ENCODE results near the gene RPS6KC1. TPM values are rescaled to one million over a fixed set of nuclear protein-coding genes. Genes with fewer than 3 reads are reported as not detected.

The RPS6KC1 gene
- total and polyA plus RNA-seq, 2 donors (not counting 1 experiment from before 2014, with no cell fraction given), result 2.4 to 19.0 TPM

DNA sequence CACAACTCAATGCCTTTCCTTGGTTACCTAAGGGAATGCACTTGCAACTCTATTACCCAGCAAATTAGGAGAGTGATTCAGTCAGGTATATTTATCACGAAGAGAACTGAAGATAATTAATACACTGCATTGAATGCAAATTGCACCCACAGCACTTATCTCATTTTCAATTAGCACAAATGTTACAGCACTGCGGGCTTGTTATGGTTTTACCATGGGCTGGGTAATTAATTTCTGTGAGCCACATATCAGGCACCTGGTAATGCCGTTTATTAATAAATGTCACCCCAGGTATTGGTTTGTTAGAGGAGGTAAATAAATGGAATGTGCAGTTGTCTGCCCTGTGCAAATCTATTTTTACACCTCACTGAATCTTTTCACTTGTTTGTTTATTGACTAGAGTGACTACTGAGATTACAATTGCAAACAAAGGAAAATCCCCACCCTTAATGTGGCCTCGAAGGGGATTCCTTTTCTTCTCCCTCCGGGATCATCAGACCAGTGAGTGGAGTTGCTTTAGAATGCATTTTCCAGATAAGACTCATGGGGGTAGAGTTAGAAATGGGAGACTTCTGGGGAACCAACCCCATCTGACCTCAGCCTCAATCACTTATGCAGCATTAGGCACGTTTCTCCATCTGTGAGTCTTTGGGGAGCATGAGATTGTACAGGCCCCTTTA, 269.3 kb downstream of the RPS6KC1 start:
- POLR2A ChIA-PET, result no interaction called here
- Mint-ChIP-seq H3K27ac (no peak overlapping the region), H3K27me3 (peaks cover 5% of the 10 kb centered on the region), H3K4me1 (no peaks in the 10 kb centered on the region), H3K9me3 (ENCODE audit: insufficient read depth) (peaks cover 2% of the 10 kb centered on the region), H3K4me3 (no peak overlapping the region)
- Histone ChIP-seq H3K4me2 (replicated peaks; ENCODE audit: low read depth, low read length, poor library complexity, severe bottlenecking) (no peak overlapping the region), H3K9me3 (ENCODE audit: control extremely low read depth in 1 of 3, control insufficient read depth in 2 of 3, insufficient read depth in 1 of 3, low read length in 2 of 3) (no peaks in the 10 kb centered on the region), H3K9ac (ENCODE audit: low read length) (no peak overlapping the region), H3K27me3 (replicated peaks in 1 of 4; ENCODE audit: control extremely low read depth in 1 of 4, control insufficient read depth in 3 of 4, insufficient read depth in 4 of 4, low read length in 3 of 4) (peaks cover 0 to 3% (median 0%) of the 10 kb centered on the region in 4 experiments), H3K4me3 (ENCODE audit: control extremely low read depth in 1 of 5, extremely low read depth in 1 of 5, insufficient read depth in 1 of 5, low read depth in 2 of 5, low read length in 4 of 5) (no peak overlapping the region), H4K20me1 (ENCODE audit: control insufficient read depth, insufficient read depth, low read length, poor library complexity, severe bottlenecking) (no peaks in the 10 kb centered on the region), H3K36me3 (replicated peaks in 1 of 2; ENCODE audit: control extremely low read depth in 1 of 2, control insufficient read depth in 1 of 2, extremely low read depth in 1 of 2, insufficient read depth in 2 of 2, low read length in 1 of 2) (no peaks in the 10 kb centered on the region), H3K27ac (ENCODE audit: low read length in 2 of 2) (no peak overlapping the region), H2AFZ (ENCODE audit: insufficient read depth, low read depth, low read length, poor library complexity, severe bottlenecking) (no peak overlapping the region), H3K79me2 (ENCODE audit: control insufficient read depth, insufficient read depth, low read length) (no peaks in the 10 kb centered on the region), H3K4me1 (ENCODE audit: control insufficient read depth in 2 of 2, insufficient read depth in 2 of 2, low read length in 2 of 2) (no peaks in the 10 kb centered on the region)
- no CpG with 5 or more reads among the region's 6 CpGs for WGBS (ENCODE audit: insufficient coverage)
- CTCF ChIA-PET, result no interaction called here
- DNase-seq, result no peak
- no peak for ATAC-seq (ENCODE audit: low read depth)
- intact Hi-C loops (cut with micrococcal nuclease), result no loop called here
- TF ChIP-seq EZH2 (IDR thresholded peaks at IDR 0.05; ENCODE audit: borderline replicate concordance, insufficient read depth, low read depth, low read length, poor library complexity, severe bottlenecking), result no peak
- TF ChIP-seq, protein P1, sequence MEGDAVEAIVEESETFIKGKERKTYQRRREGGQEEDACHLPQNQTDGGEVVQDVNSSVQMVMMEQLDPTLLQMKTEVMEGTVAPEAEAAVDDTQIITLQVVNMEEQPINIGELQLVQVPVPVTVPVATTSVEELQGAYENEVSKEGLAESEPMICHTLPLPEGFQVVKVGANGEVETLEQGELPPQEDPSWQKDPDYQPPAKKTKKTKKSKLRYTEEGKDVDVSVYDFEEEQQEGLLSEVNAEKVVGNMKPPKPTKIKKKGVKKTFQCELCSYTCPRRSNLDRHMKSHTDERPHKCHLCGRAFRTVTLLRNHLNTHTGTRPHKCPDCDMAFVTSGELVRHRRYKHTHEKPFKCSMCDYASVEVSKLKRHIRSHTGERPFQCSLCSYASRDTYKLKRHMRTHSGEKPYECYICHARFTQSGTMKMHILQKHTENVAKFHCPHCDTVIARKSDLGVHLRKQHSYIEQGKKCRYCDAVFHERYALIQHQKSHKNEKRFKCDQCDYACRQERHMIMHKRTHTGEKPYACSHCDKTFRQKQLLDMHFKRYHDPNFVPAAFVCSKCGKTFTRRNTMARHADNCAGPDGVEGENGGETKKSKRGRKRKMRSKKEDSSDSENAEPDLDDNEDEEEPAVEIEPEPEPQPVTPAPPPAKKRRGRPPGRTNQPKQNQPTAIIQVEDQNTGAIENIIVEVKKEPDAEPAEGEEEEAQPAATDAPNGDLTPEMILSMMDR (IDR thresholded peaks at IDR 0.05), result no peak

Other genes with a start within 250 kb of the RPS6KC1 start
- 0.64 TPM in 1 of 2 replicates, not detected in the other for gene SPATA45, start 203.6 kb upstream of the RPS6KC1 start, total RNA-seq
- gene SPATA45, start 203.6 kb upstream of the RPS6KC1 start, polyA plus RNA-seq, result not detected in 2 replicates
- gene FLVCR1, start 193.0 kb upstream of the RPS6KC1 start, total RNA-seq, result 19.2 and 19.7 TPM in 2 replicates
- 3.4 and 3.9 TPM in 2 replicates for gene FLVCR1, start 193.0 kb upstream of the RPS6KC1 start, polyA plus RNA-seq
- not detected in 2 replicates for gene VASH2, start 100.7 kb upstream of the RPS6KC1 start, total RNA-seq
- 0.06 and 0.09 TPM in 2 replicates for gene VASH2, start 100.7 kb upstream of the RPS6KC1 start, polyA plus RNA-seq
- gene ANGEL2, start 35.4 kb upstream of the RPS6KC1 start, total RNA-seq, result 86.0 and 94.2 TPM in 2 replicates
- 25.2 and 45.8 TPM in 2 replicates for gene ANGEL2, start 35.4 kb upstream of the RPS6KC1 start, polyA plus RNA-seq